ENCODE results near the gene OOSP4B. TPM values are rescaled to one million over a fixed set of nuclear protein-coding genes. Genes with fewer than 3 reads are reported as not detected.

Gene OOSP4B
- polyA plus RNA-seq, 1 donor (not counting 4 experiments of a cell fraction or from before 2014, with no cell fraction given), result not detected

GRCh38 chr11:60077216-60077817 lies 60.3 kb downstream of the OOSP4B start:
- H2AFZ ChIP-seq (ENCODE audit: control insufficient read depth, low read length), result no peak overlapping the region
- TF ChIP-seq EZH2 (IDR thresholded peaks at IDR 0.05; ENCODE audit: low read length), result no peak
- TF ChIP-seq CTCF (optimal IDR thresholded peaks at IDR 0.05 in 1 of 3, IDR thresholded peaks at IDR 0.05 in 1 of 3, conservative IDR thresholded peaks at IDR 0.05 in 1 of 3; ENCODE audit: extremely low read depth in 1 of 3, insufficient read depth in 2 of 3, low read length in 3 of 3), result no peak
- no peak overlapping the region for H3K4me3 ChIP-seq (ENCODE audit: control insufficient read depth in 2 of 3, extremely low read depth in 1 of 3, insufficient read depth in 2 of 3, low read depth in 1 of 3, low read length in 3 of 3)
- no peaks in the 10 kb centered on the region for H3K27me3 ChIP-seq (ENCODE audit: control insufficient read depth, extremely low read depth, insufficient read depth, low read length)
- no peaks in the 10 kb centered on the region for H3K36me3 ChIP-seq (ENCODE audit: control insufficient read depth in 2 of 2, extremely low read depth in 1 of 2, insufficient read depth in 2 of 2, low read length in 2 of 2)
- H3K9ac ChIP-seq (ENCODE audit: control insufficient read depth, extremely low read depth, insufficient read depth, low read length), result no peak overlapping the region
- no peaks in the 10 kb centered on the region for H3K9me3 ChIP-seq (ENCODE audit: control insufficient read depth, low read depth, low read length)
- FAIRE-seq (no peak), DNase-seq (ENCODE audit: low read depth, low spot score) (no peak)
- dilution Hi-C loops (cut with MboI; ENCODE audit: extremely low pct_ligation_motif_present, low sequenced_read_pairs), result no loop called here
- H3K4me2 ChIP-seq (ENCODE audit: control insufficient read depth, extremely low read depth, insufficient read depth, low read depth, low read length), result no peak overlapping the region
- H3K9me1 ChIP-seq (ENCODE audit: control insufficient read depth, extremely low read depth, insufficient read depth, low read length), result no peaks in the 10 kb centered on the region
- H3K79me2 ChIP-seq (ENCODE audit: control insufficient read depth, insufficient read depth, low read length), result no peaks in the 10 kb centered on the region
- no peak overlapping the region for H3K27ac ChIP-seq (ENCODE audit: control insufficient read depth, insufficient read depth, low read length)
- H3K4me1 ChIP-seq (ENCODE audit: control insufficient read depth, extremely low read depth, insufficient read depth, low read length), result no peaks in the 10 kb centered on the region
- no peaks in the 10 kb centered on the region for H4K20me1 ChIP-seq (ENCODE audit: control insufficient read depth, extremely low read depth, insufficient read depth, low read length)

- FAIRE-seq (no peak), DNase-seq (ENCODE audit: low read depth, low spot score) (no peak)
Measured at GRCh38 chr11:60077981-60078380, 61.0 kb downstream of the OOSP4B start.

More at GRCh38 chr11:60077981-60078380, 61.0 kb downstream of the OOSP4B start:
- Histone ChIP-seq H3K9me1 (ENCODE audit: control insufficient read depth, extremely low read depth, insufficient read depth, low read length) (no peaks in the 10 kb centered on the region), H3K79me2 (ENCODE audit: control insufficient read depth, insufficient read depth, low read length) (no peaks in the 10 kb centered on the region), H4K20me1 (ENCODE audit: control insufficient read depth, extremely low read depth, insufficient read depth, low read length) (no peaks in the 10 kb centered on the region), H3K27ac (ENCODE audit: control insufficient read depth, insufficient read depth, low read length) (no peak overlapping the region), H3K4me1 (ENCODE audit: control insufficient read depth, extremely low read depth, insufficient read depth, low read length) (no peaks in the 10 kb centered on the region), H3K36me3 (ENCODE audit: control insufficient read depth in 2 of 2, extremely low read depth in 1 of 2, insufficient read depth in 2 of 2, low read length in 2 of 2) (no peaks in the 10 kb centered on the region), H3K4me3 (ENCODE audit: control insufficient read depth in 2 of 3, extremely low read depth in 1 of 3, insufficient read depth in 2 of 3, low read depth in 1 of 3, low read length in 3 of 3) (no peak overlapping the region), H3K9me3 (ENCODE audit: control insufficient read depth, low read depth, low read length) (no peaks in the 10 kb centered on the region), H3K27me3 (ENCODE audit: control insufficient read depth, extremely low read depth, insufficient read depth, low read length) (no peaks in the 10 kb centered on the region), H3K4me2 (ENCODE audit: control insufficient read depth, extremely low read depth, insufficient read depth, low read depth, low read length) (no peak overlapping the region), H3K9ac (ENCODE audit: control insufficient read depth, extremely low read depth, insufficient read depth, low read length) (no peak overlapping the region), H2AFZ (ENCODE audit: control insufficient read depth, low read length) (no peak overlapping the region)
- TF ChIP-seq CTCF (optimal IDR thresholded peaks at IDR 0.05 in 1 of 3, IDR thresholded peaks at IDR 0.05 in 1 of 3, conservative IDR thresholded peaks at IDR 0.05 in 1 of 3; ENCODE audit: extremely low read depth in 1 of 3, insufficient read depth in 2 of 3, low read length in 3 of 3) (no peak), EZH2 (IDR thresholded peaks at IDR 0.05; ENCODE audit: low read length) (no peak)
- dilution Hi-C loops (cut with MboI; ENCODE audit: extremely low pct_ligation_motif_present, low sequenced_read_pairs), result no loop called here
